Thyroid gland (tissue), 4 donors: ENCODE measurements around the gene GNL2. TPM values are rescaled to one million over a fixed set of nuclear protein-coding genes. Genes with fewer than 3 reads are reported as not detected.
"Not testable (repeated sequence)": the region's sequence is repeated elsewhere in the genome, so short reads cannot be mapped to it uniquely, and the experiment has no call there.

Experiments used
- DNase-seq, 2 donors: peaks; one replicate each; pipeline ENCODE4 v3.0.0-alpha.2; 2019
- H3K27ac ChIP-seq, 3 donors: fragments of 200-600 bp; sonication (generic); 1 replicate in 2 of 3; 2 replicates in 1 of 3; pipeline ENCODE4 v1.5.1; 2016 to 2019; ENCODE audit warnings: mild to moderate bottlenecking in 1 of 3, moderate library complexity in 1 of 3
- H3K27me3 ChIP-seq: fragments of 200-600 bp; sonication (generic); one replicate; pipeline ENCODE4 v1.5.1; 2019
- H3K36me3 ChIP-seq, 2 donors: fragments of 200-600 bp; sonication (generic); one replicate each; pipeline ENCODE4 v1.5.1; 2016 to 2019
- H3K4me1 ChIP-seq, 2 donors: fragments of 200-600 bp; sonication (generic); one replicate each; pipeline ENCODE4 v1.5.1; 2017 to 2019
- H3K4me3 ChIP-seq, 3 donors: fragments of 200-600 bp; sonication (generic); replicated peaks in 1 of 3; 1 replicate in 2 of 3; 2 replicates in 1 of 3; pipeline ENCODE4 v1.5.1; 2016; ENCODE audit warnings: mild to moderate bottlenecking in 1 of 3
- H3K9me3 ChIP-seq: fragments of 200-600 bp; sonication (generic); one replicate; pipeline ENCODE4 v1.5.1; 2017
- POLR2A ChIP-seq, 2 donors: fragments of 450-650 bp; IDR thresholded peaks; one replicate each; pipeline ENCODE4 v1.6.1; 2017; ENCODE audit warnings: antibody characterized with exemption in 2 of 2, mild to moderate bottlenecking in 2 of 2, moderate library complexity in 1 of 2
- WGBS, 2 donors: methylation state at CpG; one replicate each; pipeline ENCODE4 v1.1.5; 2017; 5-methylcytosine and 5-hydroxymethylcytosine counted together
- intact Hi-C: fragments of 100-400 bp; cut with DNase I; formaldehyde crosslinking; loops from one replicate; pipeline ENCODE4 v1.15.1; 2023
- total RNA-seq, 4 donors: library from RNA; depleted of rRNA; stranded (reverse); fragments of >200 nt; gene quantifications; one replicate each; pipeline ENCODE4 v1.2.3, GENCODE V29; 2016
- TF ChIP-seq, protein P1 (sequence below), 6 experiments: fragments of 200-600 bp in 3 of 6; fragments of 450-650 bp in 3 of 6; sonication (generic) in 3 of 6; IDR thresholded peaks; one replicate each; pipeline ENCODE4 v1.5.1; 2016 to 2019; ENCODE audit warnings: antibody characterized with exemption in 6 of 6, mild to moderate bottlenecking in 2 of 6, inconsistent platforms in 1 of 6, moderate library complexity in 1 of 6

Gene GNL2
- total RNA-seq, 4 donors from 2014 or later: 27.1 to 53.8 (median 33.3) TPM

GRCh38 chr1:37549341-37549740 is 46.4 kb downstream of the GNL2 start:
- Histone ChIP-seq H3K4me3 (no peak overlapping the region), H3K36me3 (peaks cover 4 to 55% of the 10 kb centered on the region in 2 donors), H3K27ac (no peak overlapping the region), H3K27me3 (no peaks in the 10 kb centered on the region), H3K9me3 (no peaks in the 10 kb centered on the region), H3K4me1 (peaks cover 11 to 12% of the 10 kb centered on the region in 2 donors)
- TF ChIP-seq, protein P1, sequence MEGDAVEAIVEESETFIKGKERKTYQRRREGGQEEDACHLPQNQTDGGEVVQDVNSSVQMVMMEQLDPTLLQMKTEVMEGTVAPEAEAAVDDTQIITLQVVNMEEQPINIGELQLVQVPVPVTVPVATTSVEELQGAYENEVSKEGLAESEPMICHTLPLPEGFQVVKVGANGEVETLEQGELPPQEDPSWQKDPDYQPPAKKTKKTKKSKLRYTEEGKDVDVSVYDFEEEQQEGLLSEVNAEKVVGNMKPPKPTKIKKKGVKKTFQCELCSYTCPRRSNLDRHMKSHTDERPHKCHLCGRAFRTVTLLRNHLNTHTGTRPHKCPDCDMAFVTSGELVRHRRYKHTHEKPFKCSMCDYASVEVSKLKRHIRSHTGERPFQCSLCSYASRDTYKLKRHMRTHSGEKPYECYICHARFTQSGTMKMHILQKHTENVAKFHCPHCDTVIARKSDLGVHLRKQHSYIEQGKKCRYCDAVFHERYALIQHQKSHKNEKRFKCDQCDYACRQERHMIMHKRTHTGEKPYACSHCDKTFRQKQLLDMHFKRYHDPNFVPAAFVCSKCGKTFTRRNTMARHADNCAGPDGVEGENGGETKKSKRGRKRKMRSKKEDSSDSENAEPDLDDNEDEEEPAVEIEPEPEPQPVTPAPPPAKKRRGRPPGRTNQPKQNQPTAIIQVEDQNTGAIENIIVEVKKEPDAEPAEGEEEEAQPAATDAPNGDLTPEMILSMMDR (IDR thresholded peaks at IDR 0.05): no peak
- no peak for TF ChIP-seq POLR2A (IDR thresholded peaks at IDR 0.05)
- no peak for DNase-seq
- intact Hi-C loops: no loop called here
- WGBS, 2 donors: 93 to 94% methylated on average over 6 of the region's 6 CpGs

GRCh38 chr1:37545019-37545418 is 50.7 kb downstream of the GNL2 start:
- no peak for TF ChIP-seq POLR2A (IDR thresholded peaks at IDR 0.05)
- TF ChIP-seq, protein P1 (IDR thresholded peaks at IDR 0.05): no peak
- Histone ChIP-seq H3K4me1 (peaks cover 0 to 8% of the 10 kb centered on the region in 2 donors), H3K4me3 (no peak overlapping the region), H3K27me3 (no peaks in the 10 kb centered on the region), H3K27ac (no peak overlapping the region), H3K36me3 (peaks cover 11 to 50% of the 10 kb centered on the region in 2 donors), H3K9me3 (no peaks in the 10 kb centered on the region)
- 72 to 80% methylated on average over 5 of the region's 5 CpGs for WGBS, 2 donors
- no peak for DNase-seq
- intact Hi-C loops: no loop called here

GRCh38 chr1:37544530-37544929 is 51.2 kb downstream of the GNL2 start:
- WGBS, 2 donors: 96 to 97% methylated on average over 21 of the region's 21 CpGs
- Histone ChIP-seq H3K27ac (no peak overlapping the region), H3K27me3 (no peaks in the 10 kb centered on the region), H3K4me1 (peaks cover 0 to 8% of the 10 kb centered on the region in 2 donors), H3K4me3 (no peak overlapping the region), H3K36me3 (peaks cover 16 to 52% of the 10 kb centered on the region in 2 donors), H3K9me3 (no peaks in the 10 kb centered on the region)
- intact Hi-C loops: no loop called here
- DNase-seq: no peak
- TF ChIP-seq, protein P1 (IDR thresholded peaks at IDR 0.05): no peak
- TF ChIP-seq POLR2A (IDR thresholded peaks at IDR 0.05): no peak

DNA sequence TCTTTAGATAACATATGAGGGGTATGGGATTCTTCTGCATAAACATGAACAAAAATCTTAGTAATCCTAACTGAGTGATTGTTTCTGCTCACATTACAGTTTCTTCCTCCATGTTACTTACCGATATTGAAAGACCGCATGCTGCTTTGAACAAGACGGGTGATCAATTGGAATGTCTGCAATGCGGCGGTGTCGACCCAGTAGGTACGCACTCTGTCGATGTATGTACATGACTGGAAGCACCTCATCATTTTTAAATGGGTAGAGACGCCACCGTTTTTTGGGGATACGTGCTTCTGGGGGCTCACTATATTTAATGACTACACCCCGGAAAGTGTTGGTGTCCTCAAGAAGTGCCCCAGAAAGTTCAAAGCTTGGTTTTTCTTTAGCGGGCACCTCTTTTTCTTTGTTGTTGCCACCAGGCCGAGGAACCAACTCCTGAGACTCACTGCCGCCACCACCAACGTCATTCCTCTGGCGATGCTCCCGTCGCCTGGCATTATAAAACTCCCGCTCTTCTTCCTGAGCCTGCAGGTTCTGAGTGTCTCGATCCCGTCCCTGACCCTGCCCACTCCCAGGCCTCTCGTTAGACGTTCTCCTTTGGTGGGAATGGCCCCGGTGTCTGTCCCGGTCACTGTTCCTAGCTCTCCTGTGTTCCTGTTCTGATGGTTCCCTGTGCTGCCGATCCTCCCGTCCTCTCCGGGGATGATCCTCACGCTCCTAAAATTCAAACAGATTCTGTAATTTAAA is 55.5 kb downstream of the GNL2 start:
- Histone ChIP-seq H3K36me3 (peaks cover 24 to 44% of the 10 kb centered on the region in 2 donors), H3K4me3 (no peak overlapping the region), H3K27ac (no peak overlapping the region), H3K27me3 (no peaks in the 10 kb centered on the region), H3K9me3 (no peaks in the 10 kb centered on the region), H3K4me1 (peaks cover 0 to 8% of the 10 kb centered on the region in 2 donors)
- no peak for DNase-seq
- intact Hi-C loops: no loop called here
- TF ChIP-seq, protein P1 (IDR thresholded peaks at IDR 0.05): no peak
- TF ChIP-seq POLR2A (IDR thresholded peaks at IDR 0.05): no peak
- 95 to 96% methylated on average over 30 of the region's 30 CpGs for WGBS, 2 donors

GRCh38 chr1:37539154-37539553 is 56.6 kb downstream of the GNL2 start:
- Histone ChIP-seq H3K36me3 (peaks cover 24 to 36% of the 10 kb centered on the region in 2 donors), H3K4me1 (peaks cover 0 to 14% of the 10 kb centered on the region in 2 donors)
- WGBS, 2 donors: 93 to 95% methylated on average over 10 of the region's 10 CpGs
- H3K4me3 ChIP-seq, H3K9me3 ChIP-seq, H3K27ac ChIP-seq, DNase-seq, intact Hi-C loops, H3K27me3 ChIP-seq: not testable (repeated sequence)
